ENCODE results near the gene LAMB2. TPM values are rescaled to one million over a fixed set of nuclear protein-coding genes. Genes with fewer than 3 reads are reported as not detected.
A peak's percentile ranks its signal among the peaks of the same experiment; 100 is the strongest.

Gene LAMB2
- total and polyA plus RNA-seq, 4 donors, result 153 to 616 (median 311) TPM

DNA sequence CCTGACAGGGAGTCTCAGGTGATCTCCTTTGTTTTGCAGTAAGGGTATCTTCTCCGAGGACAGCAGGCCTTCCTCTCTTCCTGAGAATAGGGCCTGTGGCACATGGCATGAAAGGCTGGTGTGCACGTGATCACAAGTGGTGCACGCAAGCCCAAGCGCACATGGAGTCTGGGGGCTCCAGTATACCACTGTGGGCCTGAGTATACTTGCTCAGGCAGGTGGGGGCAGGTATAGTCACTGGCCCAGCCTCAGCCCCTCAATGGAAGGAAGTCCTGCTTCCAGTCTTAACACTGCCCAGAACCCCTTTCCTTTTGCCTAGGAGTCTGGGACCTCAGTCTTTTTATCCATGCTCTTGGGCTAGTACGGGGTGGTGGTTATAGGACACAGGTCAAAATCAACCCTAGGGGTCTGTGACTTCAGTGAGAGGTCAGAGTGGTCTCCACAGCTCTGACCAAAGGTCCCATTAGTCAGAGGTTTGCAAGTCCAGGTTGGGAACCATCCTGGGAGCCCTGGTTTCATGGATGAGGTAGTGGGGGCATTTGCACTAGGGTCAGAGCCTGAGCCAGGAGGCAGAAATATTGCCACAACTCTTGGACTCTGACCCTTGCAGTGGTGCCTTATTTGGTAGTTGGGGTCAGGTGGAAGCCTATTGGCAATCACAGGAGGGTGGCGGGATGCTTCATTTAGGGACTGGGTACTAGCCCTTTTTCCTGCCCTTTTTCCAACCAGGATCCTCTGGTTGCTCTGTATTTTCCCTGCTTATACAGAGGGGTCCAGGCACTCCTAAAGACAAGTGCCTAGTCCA, 34.1 kb upstream of the LAMB2 start:
- H3K27me3 ChIP-seq (ENCODE audit: control insufficient read depth in 3 of 3, insufficient read depth in 3 of 3, low read length in 2 of 3), result no peaks in the 10 kb centered on the region
- 90 to 97% methylated on average over 6 of the region's 6 CpGs for WGBS, 2 donors
- TF ChIP-seq, protein P1, sequence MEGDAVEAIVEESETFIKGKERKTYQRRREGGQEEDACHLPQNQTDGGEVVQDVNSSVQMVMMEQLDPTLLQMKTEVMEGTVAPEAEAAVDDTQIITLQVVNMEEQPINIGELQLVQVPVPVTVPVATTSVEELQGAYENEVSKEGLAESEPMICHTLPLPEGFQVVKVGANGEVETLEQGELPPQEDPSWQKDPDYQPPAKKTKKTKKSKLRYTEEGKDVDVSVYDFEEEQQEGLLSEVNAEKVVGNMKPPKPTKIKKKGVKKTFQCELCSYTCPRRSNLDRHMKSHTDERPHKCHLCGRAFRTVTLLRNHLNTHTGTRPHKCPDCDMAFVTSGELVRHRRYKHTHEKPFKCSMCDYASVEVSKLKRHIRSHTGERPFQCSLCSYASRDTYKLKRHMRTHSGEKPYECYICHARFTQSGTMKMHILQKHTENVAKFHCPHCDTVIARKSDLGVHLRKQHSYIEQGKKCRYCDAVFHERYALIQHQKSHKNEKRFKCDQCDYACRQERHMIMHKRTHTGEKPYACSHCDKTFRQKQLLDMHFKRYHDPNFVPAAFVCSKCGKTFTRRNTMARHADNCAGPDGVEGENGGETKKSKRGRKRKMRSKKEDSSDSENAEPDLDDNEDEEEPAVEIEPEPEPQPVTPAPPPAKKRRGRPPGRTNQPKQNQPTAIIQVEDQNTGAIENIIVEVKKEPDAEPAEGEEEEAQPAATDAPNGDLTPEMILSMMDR (IDR thresholded peaks at IDR 0.05; ENCODE audit: control extremely low read depth, extremely low read depth), result no peak
- ATAC-seq (ENCODE audit: insufficient read depth, low FRiP score), result no peak
- peak overlapping the region in 1 of 2 donors; percentile 74 for H3K27ac ChIP-seq (ENCODE audit: low read depth in 1 of 2, low read length in 1 of 2)
- H3K4me3 ChIP-seq, result peak overlapping the region; percentile 97
- DNase-seq, result no peak
- H3K36me3 ChIP-seq (ENCODE audit: control insufficient read depth in 4 of 4, insufficient read depth in 4 of 4, low read length in 4 of 4), result peaks cover 6 to 20% (median 11%) of the 10 kb centered on the region in 4 donors
- no peaks in the 10 kb centered on the region for H3K9me3 ChIP-seq (ENCODE audit: control insufficient read depth in 4 of 4, insufficient read depth in 3 of 4, low read length in 3 of 4)
- H3K9ac ChIP-seq (ENCODE audit: insufficient read depth in 1 of 2, low read length in 2 of 2), result no peak overlapping the region
- peaks cover 6 to 27% (median 16%) of the 10 kb centered on the region in 5 donors for H3K4me1 ChIP-seq (ENCODE audit: control insufficient read depth in 5 of 5, insufficient read depth in 5 of 5, low read length in 5 of 5)

DNA sequence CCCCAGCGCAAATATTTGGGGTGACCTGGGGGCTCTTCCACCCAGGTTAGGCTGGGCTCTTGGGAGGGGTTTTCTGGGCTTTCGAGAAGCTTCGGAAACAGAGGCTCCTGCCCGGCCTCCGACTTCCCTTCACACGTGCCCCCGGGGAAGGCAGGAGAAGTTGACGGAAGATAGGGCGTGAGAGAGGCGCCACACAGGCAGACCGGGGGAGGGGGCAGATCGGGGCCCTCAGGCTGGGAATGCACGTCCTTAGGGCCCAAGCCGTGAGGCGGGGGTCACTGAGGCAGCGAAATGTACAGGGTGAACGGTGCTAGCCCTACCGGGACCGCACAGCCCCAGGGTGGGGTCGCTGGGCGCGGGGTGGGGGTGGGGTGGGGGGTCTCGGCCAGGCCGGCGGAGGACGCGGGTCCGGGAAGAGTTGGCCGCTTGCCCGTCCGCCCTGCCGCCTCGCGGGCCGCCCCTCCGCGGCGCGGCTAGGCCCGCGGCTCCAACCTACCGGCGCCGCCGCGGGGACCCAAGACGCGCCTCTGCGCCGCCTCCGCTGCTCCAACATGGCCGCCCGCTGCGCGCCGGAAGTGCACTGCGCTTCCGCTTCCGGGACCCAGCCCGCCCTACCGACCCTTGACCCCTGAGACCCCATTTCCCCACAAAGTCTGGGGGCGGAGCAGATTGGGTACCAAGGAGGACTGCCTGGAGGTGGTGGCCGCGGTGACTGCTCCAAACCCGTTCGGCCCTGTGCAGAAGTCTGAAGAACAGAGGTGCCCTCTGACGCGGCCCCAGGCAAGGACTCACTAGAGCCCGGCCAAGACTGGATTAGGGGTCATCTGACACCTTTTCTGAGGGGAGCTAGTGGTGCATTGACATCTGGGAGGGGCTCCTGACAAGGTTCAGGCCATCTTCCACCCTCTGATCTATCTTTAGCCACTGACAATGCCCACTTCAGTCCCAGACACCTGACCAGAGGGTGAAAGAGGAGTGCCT, 33.2 kb upstream of the LAMB2 start, which contains the start of gene CCDC71:
CCDC71 (minus strand) TSS at position 561 of the 981 bp plus-strand sequence. CDS start 2,123 bp downstream, outside the sequence.
- 4% methylated on average over 55 to 69 of the region's 69 CpGs for WGBS, 2 donors
- peak; percentile 82 to 85 (median 85) for DNase-seq
- Histone ChIP-seq H3K4me1 (ENCODE audit: control insufficient read depth in 5 of 5, insufficient read depth in 5 of 5, low read length in 5 of 5) (peaks cover 6 to 25% (median 18%) of the 10 kb centered on the region in 5 donors), H3K9me3 (ENCODE audit: control insufficient read depth in 4 of 4, insufficient read depth in 3 of 4, low read length in 3 of 4) (no peaks in the 10 kb centered on the region), H3K9ac (ENCODE audit: insufficient read depth in 1 of 2, low read length in 2 of 2) (peak within 1 kb of the TSS; percentile 59 to 64), H3K36me3 (ENCODE audit: control insufficient read depth in 4 of 4, insufficient read depth in 4 of 4, low read length in 4 of 4) (peaks cover 6 to 22% (median 11%) of the 10 kb centered on the region in 4 donors), H3K27ac (ENCODE audit: low read depth in 1 of 2, low read length in 1 of 2) (peak within 1 kb of the TSS; percentile 67 to 74), H3K27me3 (ENCODE audit: control insufficient read depth in 3 of 3, insufficient read depth in 3 of 3, low read length in 2 of 3) (no peaks in the 10 kb centered on the region), H3K4me3 (peak within 1 kb of the TSS; percentile 97)
- ATAC-seq (ENCODE audit: insufficient read depth, low FRiP score), result peak; percentile 81
- TF ChIP-seq, protein P1 (IDR thresholded peaks at IDR 0.05; ENCODE audit: control extremely low read depth, extremely low read depth), result no peak

DNA sequence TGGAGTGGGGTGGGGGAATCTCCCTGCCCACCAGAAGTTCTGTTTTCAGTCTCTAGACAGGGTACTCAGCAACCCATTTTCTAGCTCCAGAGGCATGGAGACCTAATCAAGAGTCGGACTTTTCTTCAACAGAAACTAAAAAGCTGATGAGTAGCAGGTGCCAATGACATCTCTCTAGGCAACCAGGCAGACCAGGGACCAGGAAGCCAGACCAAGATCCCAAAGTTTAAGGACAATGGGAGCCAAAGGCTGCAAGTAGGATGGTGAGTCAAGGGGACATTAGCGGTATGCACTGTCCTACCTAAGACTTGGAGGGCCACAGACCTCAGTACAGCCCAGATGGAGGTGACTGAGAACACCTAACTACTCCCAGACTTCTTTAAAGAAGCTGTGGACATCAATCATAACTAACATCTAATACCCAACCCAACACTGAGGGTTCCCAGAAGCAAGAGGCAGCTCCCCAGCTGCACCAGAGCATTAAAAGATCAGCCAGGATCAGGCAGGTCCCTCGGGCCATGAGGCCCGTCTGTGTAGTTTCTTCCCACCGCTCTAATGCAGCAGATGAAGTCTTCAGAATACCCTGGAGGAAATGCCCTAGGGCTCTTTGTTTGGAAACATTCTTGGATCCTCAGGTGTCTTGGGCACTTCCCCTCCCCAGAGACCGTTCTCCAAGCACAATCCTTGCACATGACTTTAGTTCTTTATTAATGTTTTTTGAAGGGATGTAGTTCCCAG, 32.3 kb upstream of the LAMB2 start:
- TF ChIP-seq, protein P1 (IDR thresholded peaks at IDR 0.05; ENCODE audit: control extremely low read depth, extremely low read depth), result no peak

More for the DNA sequence above, 32.3 kb upstream of the LAMB2 start:
- no peaks in the 10 kb centered on the region for H3K9me3 ChIP-seq (ENCODE audit: control insufficient read depth in 4 of 4, insufficient read depth in 3 of 4, low read length in 3 of 4)
- H3K27me3 ChIP-seq (ENCODE audit: control insufficient read depth in 3 of 3, insufficient read depth in 3 of 3, low read length in 2 of 3), result no peaks in the 10 kb centered on the region
- H3K4me3 ChIP-seq, result peak overlapping the region; percentile 97
- no peak for ATAC-seq (ENCODE audit: insufficient read depth, low FRiP score)
- 39 to 57% methylated on average over 6 of the region's 6 CpGs for WGBS, 2 donors
- peak overlapping the region; percentile 67 to 74 for H3K27ac ChIP-seq (ENCODE audit: low read depth in 1 of 2, low read length in 1 of 2)
- peaks cover 6 to 22% (median 11%) of the 10 kb centered on the region in 4 donors for H3K36me3 ChIP-seq (ENCODE audit: control insufficient read depth in 4 of 4, insufficient read depth in 4 of 4, low read length in 4 of 4)
- H3K4me1 ChIP-seq (ENCODE audit: control insufficient read depth in 5 of 5, insufficient read depth in 5 of 5, low read length in 5 of 5), result peaks cover 5 to 16% (median 13%) of the 10 kb centered on the region in 5 donors
- no peak for DNase-seq
- H3K9ac ChIP-seq (ENCODE audit: insufficient read depth in 1 of 2, low read length in 2 of 2), result peak overlapping the region; percentile 59 to 64
